Activated CD8-positive, alpha-beta T cell treated with anti-CD3 and anti-CD28 coated beads for 36 hours (primary cell): Measurements from ENCODE around the gene OR1F1. TPM values are rescaled to one million over a fixed set of nuclear protein-coding genes. Genes with fewer than 3 reads are reported as not detected.

ENCODE experiments used
- ATAC-seq: fragments of 200-7000 bp; cut with Tn5 transposase; one replicate; pipeline ENCODE4 v1.10.0; 2021; ENCODE audit warnings: mild to moderate bottlenecking, moderate library complexity
- CTCF ChIA-PET: fragments of 350-600 bp; sonication (Branson Sonifier 250); formaldehyde crosslinking; loops from one replicate; lab custom pipeline; 2021; ENCODE audit warnings: antibody characterized with exemption; lab: Charles Lee
- POLR2A ChIA-PET: fragments of 350-600 bp; sonication (Branson Sonifier 250); formaldehyde crosslinking; loops from one replicate; lab custom pipeline; 2021; ENCODE audit warnings: antibody characterized with exemption; lab: Charles Lee
- DNase-seq: peaks from one replicate; pipeline ENCODE4 v3.0.0-alpha.2; 2020
- H3K27ac Mint-ChIP-seq: one replicate; pipeline ENCODE4 v1.8.0; 2021; ENCODE audit warnings: mild to moderate bottlenecking, mixed read lengths
- H3K27me3 Mint-ChIP-seq: one replicate; pipeline ENCODE4 v1.8.0; 2021; ENCODE audit warnings: mixed read lengths
- H3K36me3 Mint-ChIP-seq: one replicate; pipeline ENCODE4 v1.8.0; 2021; ENCODE audit warnings: low read depth, mixed read lengths
- H3K4me1 Mint-ChIP-seq: one replicate; pipeline ENCODE4 v1.8.0; 2021; ENCODE audit warnings: low read depth, mixed read lengths
- H3K4me3 Mint-ChIP-seq: one replicate; pipeline ENCODE4 v1.8.0; 2021; ENCODE audit warnings: mild to moderate bottlenecking, moderate library complexity, mixed read lengths
- H3K9me3 Mint-ChIP-seq: one replicate; pipeline ENCODE4 v1.8.0; 2021; ENCODE audit warnings: mixed read lengths
- CTCF ChIP-seq: fragments of 200-600 bp; IDR thresholded peaks from one replicate; pipeline ENCODE4 v1.8.0; 2022; ENCODE audit warnings: antibody characterized with exemption, mild to moderate bottlenecking
- intact Hi-C: fragments of 100-400 bp; cut with micrococcal nuclease; formaldehyde crosslinking; loops from one replicate; pipeline ENCODE4 v1.10.0; 2022
- total RNA-seq, 2 experiments: library from RNA; stranded (reverse); gene quantifications; one replicate each; pipeline ENCODE4 v1.2.3, GENCODE V29; 2021

OR1F1 gene
- total RNA-seq, 2 experiments from 2014 or later = not detected

DNA sequence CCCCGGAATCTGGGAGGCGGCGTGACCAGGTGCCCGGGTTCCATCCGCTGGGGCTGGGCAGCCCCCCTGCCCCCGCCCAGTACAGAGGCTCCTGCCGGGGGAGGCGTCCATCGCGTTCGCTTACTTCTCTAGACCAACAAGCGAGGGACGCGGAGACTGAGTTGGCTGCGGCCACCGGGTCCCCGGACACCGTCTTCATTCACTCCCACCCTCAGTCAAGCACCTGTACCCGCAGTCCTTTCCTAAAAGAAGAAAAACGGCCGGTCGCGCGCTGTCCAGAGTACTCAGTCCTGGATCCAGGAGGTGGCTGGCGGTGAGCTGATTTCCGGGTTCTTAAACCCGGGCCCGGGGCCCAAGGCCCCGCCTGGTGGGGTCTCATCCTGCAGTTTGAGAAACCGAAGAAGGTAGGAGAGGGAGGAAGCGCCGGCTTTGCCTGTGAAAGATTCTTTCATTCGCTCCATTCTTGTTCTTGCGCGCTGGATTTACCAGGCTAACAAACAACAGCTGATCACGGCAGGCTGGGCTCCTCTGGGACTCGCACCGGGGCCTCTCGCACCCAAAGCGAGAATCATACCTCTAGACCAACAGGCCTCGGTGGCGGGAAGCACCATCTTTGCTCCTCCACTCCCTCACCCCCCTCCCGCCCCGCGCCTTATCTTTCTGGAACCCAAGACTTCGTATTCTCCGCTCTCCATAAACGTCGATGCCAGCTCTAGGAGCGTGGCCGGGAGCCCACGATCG lies 17.4 kb upstream of the OR1F1 start:
- POLR2A ChIA-PET = interaction anchor here (0.7 to 2.0 kb wide), 8 partner anchors 9 to 112 kb away, joined by 3 to 9 read pairs (median 4); partner anchors contain the start of genes ZNF200, ZNF263 and ZSCAN10
- no peaks in the 10 kb centered on the region for H3K36me3 Mint-ChIP-seq
- H3K27ac Mint-ChIP-seq = peak overlapping the region; percentile 87
- peaks cover 29% of the 10 kb centered on the region for H3K27me3 Mint-ChIP-seq
- H3K9me3 Mint-ChIP-seq = no peaks in the 10 kb centered on the region
- no peak for ATAC-seq
- peaks cover 38% of the 10 kb centered on the region for H3K4me1 Mint-ChIP-seq
- DNase-seq = peak; percentile 69
- H3K4me3 Mint-ChIP-seq = peak overlapping the region; percentile 72
- TF ChIP-seq CTCF = no peak
- CTCF ChIA-PET = interaction anchor here (1.0 to 5.6 kb wide), 8 partner anchors 13 to 143 kb away, joined by 3 to 37 read pairs (median 11); partner anchors contain the start of gene OR1F1
- intact Hi-C loops = loop anchor here (2.0 kb wide), 1 partner anchor 14 kb away; no protein-coding TSS in a partner anchor

- CTCF ChIA-PET = interaction anchor here (1.0 to 5.6 kb wide), 12 partner anchors 13 to 303 kb away, joined by 3 to 37 read pairs (median 6); partner anchors contain the start of gene OR1F1
- Mint-ChIP-seq H3K27ac (peak overlapping the region; percentile 87), H3K27me3 (peaks cover 35% of the 10 kb centered on the region), H3K4me3 (peak overlapping the region; percentile 72), H3K9me3 (no peaks in the 10 kb centered on the region), H3K4me1 (peaks cover 34% of the 10 kb centered on the region), H3K36me3 (no peaks in the 10 kb centered on the region)
- intact Hi-C loops = loop anchor here (2.0 kb wide), 1 partner anchor 15 kb away; no protein-coding TSS in a partner anchor
- DNase-seq (peak; percentile 93), ATAC-seq (peak; percentile 85)
- TF ChIP-seq CTCF = no peak
- POLR2A ChIA-PET = interaction anchor here (0.7 to 2.0 kb wide), 18 partner anchors 9 to 147 kb away, joined by 3 to 9 read pairs (median 4); partner anchors contain the start of genes HCFC1R1, IL32, THOC6 and ZNF200
Observed at GRCh38 chr16:3171181-3171854, 16.7 kb upstream of the OR1F1 start.

- H3K4me3 Mint-ChIP-seq = peak overlapping the region; percentile 72
- CTCF ChIA-PET = interaction anchor here (0.9 to 5.6 kb wide), 12 partner anchors 11 to 302 kb away, joined by 3 to 37 read pairs (median 4); partner anchors contain the start of genes OR1F1 and ZNF213
- intact Hi-C loops = loop anchor here (2.0 kb wide), 1 partner anchor 15 kb away; no protein-coding TSS in a partner anchor
Observed at GRCh38 chr16:3171855-3172593, 16.0 kb upstream of the OR1F1 start.

More at GRCh38 chr16:3171855-3172593, 16.0 kb upstream of the OR1F1 start:
- POLR2A ChIA-PET = interaction anchor here (0.7 to 2.0 kb wide), 16 partner anchors 10 to 148 kb away, joined by 3 to 9 read pairs (median 4); partner anchors contain the start of genes HCFC1R1, IL32, THOC6 and ZNF200
- peaks cover 38% of the 10 kb centered on the region for H3K27me3 Mint-ChIP-seq
- no peak for TF ChIP-seq CTCF
- H3K36me3 Mint-ChIP-seq = no peaks in the 10 kb centered on the region
- H3K4me1 Mint-ChIP-seq = peaks cover 34% of the 10 kb centered on the region
- DNase-seq (peak; percentile 83), ATAC-seq (peak; percentile 45)
- H3K27ac Mint-ChIP-seq = peak overlapping the region; percentile 87
- H3K9me3 Mint-ChIP-seq = no peaks in the 10 kb centered on the region
